Progenitor cell of endocrine pancreas (in vitro differentiated cells): Measurements from ENCODE around the gene CLIC5. TPM values are rescaled to one million over a fixed set of nuclear protein-coding genes. Genes with fewer than 3 reads are reported as not detected.

ENCODE experiments used
- DNase-seq: peaks from one replicate; pipeline ENCODE4 v3.0.0; 2021; ENCODE audit warnings: low spot score; ENCODE audit not compliant: unreplicated experiment
- H3K27ac Mint-ChIP-seq: 2 replicates; pipeline ENCODE4 v1.8.0; 2021; ENCODE audit warnings: mild to moderate bottlenecking, moderate library complexity, mixed read lengths
- H3K27me3 Mint-ChIP-seq: 2 replicates; pipeline ENCODE4 v1.8.0; 2021; ENCODE audit warnings: mixed read lengths
- H3K36me3 Mint-ChIP-seq: 2 replicates; pipeline ENCODE4 v1.8.0; 2022; ENCODE audit warnings: mixed read lengths; ENCODE audit not compliant: insufficient read depth
- H3K4me1 Mint-ChIP-seq: 2 replicates; pipeline ENCODE4 v1.8.0; 2021; ENCODE audit warnings: low read depth, mixed read lengths
- H3K4me3 Mint-ChIP-seq: 2 replicates; pipeline ENCODE4 v1.8.0; 2021; ENCODE audit warnings: low read depth, mild to moderate bottlenecking, moderate library complexity, mixed read lengths
- H3K9me3 Mint-ChIP-seq: 2 replicates; pipeline ENCODE4 v1.8.0; 2021; ENCODE audit warnings: low read depth, mixed read lengths
- CTCF ChIP-seq: fragments of 200-600 bp; sonication (generic); IDR thresholded peaks from one replicate; pipeline ENCODE4 v1.5.0; 2021; ENCODE audit warnings: antibody characterized with exemption, mild to moderate bottlenecking; ENCODE audit not compliant: unreplicated experiment
- total RNA-seq: library from RNA; stranded (reverse); gene quantifications from 2 replicates; pipeline ENCODE4 v1.2.1, GENCODE V29; 2021

CLIC5 gene
- total RNA-seq, 1 donor from 2014 or later = 35.9 TPM

GRCh38 chr6:46052479-46052878 is 36.8 kb upstream of the CLIC5 start:
- H3K36me3 Mint-ChIP-seq = peaks cover 11% of the 10 kb centered on the region
- DNase-seq = no peak
- H3K27me3 Mint-ChIP-seq = no peaks in the 10 kb centered on the region
- H3K27ac Mint-ChIP-seq = peak overlapping the region; percentile 77
- H3K9me3 Mint-ChIP-seq = peaks cover 15% of the 10 kb centered on the region
- peaks cover 47% of the 10 kb centered on the region for H3K4me1 Mint-ChIP-seq
- TF ChIP-seq CTCF = no peak
- H3K4me3 Mint-ChIP-seq = no peak overlapping the region

- Mint-ChIP-seq H3K27me3 (no peaks in the 10 kb centered on the region), H3K9me3 (peaks cover 10% of the 10 kb centered on the region)
Measured at GRCh38 chr6:46051962-46052361, 36.3 kb upstream of the CLIC5 start.

GRCh38 chr6:46050845-46051405 is 35.3 kb upstream of the CLIC5 start:
- Mint-ChIP-seq H3K4me1 (peaks cover 47% of the 10 kb centered on the region), H3K27me3 (no peaks in the 10 kb centered on the region), H3K4me3 (no peak overlapping the region), H3K36me3 (peaks cover 7% of the 10 kb centered on the region), H3K9me3 (peaks cover 4% of the 10 kb centered on the region), H3K27ac (peak overlapping the region; percentile 43)
- no peak for DNase-seq
- TF ChIP-seq CTCF = no peak

More at GRCh38 chr6:46051962-46052361, 36.3 kb upstream of the CLIC5 start:
- H3K4me1 Mint-ChIP-seq = peaks cover 47% of the 10 kb centered on the region
- no peak for TF ChIP-seq CTCF
- peak overlapping the region; percentile 71 for H3K27ac Mint-ChIP-seq
- no peak overlapping the region for H3K4me3 Mint-ChIP-seq
- H3K36me3 Mint-ChIP-seq = peaks cover 7% of the 10 kb centered on the region
- no peak for DNase-seq

- Mint-ChIP-seq H3K27me3 (no peaks in the 10 kb centered on the region), H3K4me1 (peaks cover 52% of the 10 kb centered on the region), H3K36me3 (peaks cover 2% of the 10 kb centered on the region), H3K27ac (no peak overlapping the region), H3K4me3 (no peak overlapping the region), H3K9me3 (no peaks in the 10 kb centered on the region)
- TF ChIP-seq CTCF = no peak
- no peak for DNase-seq
Measured at GRCh38 chr6:46048646-46049297, 33.1 kb upstream of the CLIC5 start.

GRCh38 chr6:46046558-46047174 is 31.0 kb upstream of the CLIC5 start:
- Mint-ChIP-seq H3K36me3 (peaks cover 2% of the 10 kb centered on the region), H3K27me3 (no peaks in the 10 kb centered on the region), H3K27ac (no peak overlapping the region), H3K9me3 (no peaks in the 10 kb centered on the region), H3K4me1 (peaks cover 42% of the 10 kb centered on the region), H3K4me3 (no peak overlapping the region)
- DNase-seq = no peak
- TF ChIP-seq CTCF = no peak
